ENCODE data around the gene TLL1. TPM values are rescaled to one million over a fixed set of nuclear protein-coding genes. Genes with fewer than 3 reads are reported as not detected.

The TLL1 gene
- polyA plus RNA-seq, 1 of the 3 experiments (the other 2 are of a cell fraction): 0.07 TPM

DNA sequence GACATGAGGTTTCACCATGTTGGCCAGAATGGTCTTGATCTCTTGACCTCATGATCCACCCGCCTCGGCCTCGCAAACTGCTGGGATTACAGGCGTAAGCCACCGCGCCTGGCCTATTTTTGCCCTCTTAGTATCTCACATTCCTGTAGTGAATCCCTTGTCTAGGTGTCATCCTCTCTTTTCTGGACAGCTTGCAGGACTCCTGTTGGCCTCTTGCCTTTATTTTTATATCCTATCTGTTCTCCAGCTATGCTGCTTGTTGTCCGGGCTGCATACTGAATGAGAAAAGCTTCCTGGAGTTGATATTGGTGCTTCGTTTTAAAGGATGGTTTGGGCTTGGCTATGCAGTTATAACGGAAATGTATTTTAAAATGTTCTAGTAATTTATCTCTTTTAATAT lies 148.6 kb downstream of the TLL1 start:
- H3K9me2 ChIP-seq: no peaks in the 10 kb centered on the region
- DNase-seq: no peak
- H3K27me3 ChIP-seq (ENCODE audit: insufficient read depth): no peaks in the 10 kb centered on the region
- WGBS (ENCODE audit: low lambda C conversion rate): 68% methylated on average over 9 of the region's 9 CpGs
- H4K20me1 ChIP-seq (ENCODE audit: insufficient read depth): no peaks in the 10 kb centered on the region
- H3K4me1 ChIP-seq (ENCODE audit: control insufficient read depth in 1 of 2, insufficient read depth in 2 of 2, low read depth in 1 of 2, low read length in 1 of 2): no peaks in the 10 kb centered on the region
- H3F3A ChIP-seq (replicated peaks; ENCODE audit: insufficient read depth): no peaks in the 10 kb centered on the region
- TF ChIP-seq EZH2phosphoT487 (IDR thresholded peaks at IDR 0.05; ENCODE audit: borderline replicate concordance, low read depth): no peak
- TF ChIP-seq RAD21 (IDR thresholded peaks at IDR 0.05; ENCODE audit: low read length): no peak
- TF ChIP-seq, protein P1, sequence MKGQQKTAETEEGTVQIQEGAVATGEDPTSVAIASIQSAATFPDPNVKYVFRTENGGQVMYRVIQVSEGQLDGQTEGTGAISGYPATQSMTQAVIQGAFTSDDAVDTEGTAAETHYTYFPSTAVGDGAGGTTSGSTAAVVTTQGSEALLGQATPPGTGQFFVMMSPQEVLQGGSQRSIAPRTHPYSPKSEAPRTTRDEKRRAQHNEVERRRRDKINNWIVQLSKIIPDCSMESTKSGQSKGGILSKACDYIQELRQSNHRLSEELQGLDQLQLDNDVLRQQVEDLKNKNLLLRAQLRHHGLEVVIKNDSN (IDR thresholded peaks at IDR 0.05; ENCODE audit: borderline replicate concordance, low read depth): no peak
- no peak for TF ChIP-seq SMC3 (IDR thresholded peaks at IDR 0.05; ENCODE audit: low read depth, low read length)
- TF ChIP-seq, protein P2, sequence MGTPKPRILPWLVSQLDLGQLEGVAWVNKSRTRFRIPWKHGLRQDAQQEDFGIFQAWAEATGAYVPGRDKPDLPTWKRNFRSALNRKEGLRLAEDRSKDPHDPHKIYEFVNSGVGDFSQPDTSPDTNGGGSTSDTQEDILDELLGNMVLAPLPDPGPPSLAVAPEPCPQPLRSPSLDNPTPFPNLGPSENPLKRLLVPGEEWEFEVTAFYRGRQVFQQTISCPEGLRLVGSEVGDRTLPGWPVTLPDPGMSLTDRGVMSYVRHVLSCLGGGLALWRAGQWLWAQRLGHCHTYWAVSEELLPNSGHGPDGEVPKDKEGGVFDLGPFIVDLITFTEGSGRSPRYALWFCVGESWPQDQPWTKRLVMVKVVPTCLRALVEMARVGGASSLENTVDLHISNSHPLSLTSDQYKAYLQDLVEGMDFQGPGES (IDR thresholded peaks at IDR 0.05; ENCODE audit: low read depth, low read length): no peak
- TF ChIP-seq MXI1 (IDR thresholded peaks at IDR 0.05; ENCODE audit: low read depth, low read length): no peak
- TF ChIP-seq FOSL2 (IDR thresholded peaks at IDR 0.05; ENCODE audit: borderline replicate concordance, low read depth): no peak
- TF ChIP-seq EP300 (IDR thresholded peaks at IDR 0.05; ENCODE audit: borderline replicate concordance in 1 of 2, low read depth in 1 of 2, low read length in 1 of 2): no peak
- TF ChIP-seq, protein P3, sequence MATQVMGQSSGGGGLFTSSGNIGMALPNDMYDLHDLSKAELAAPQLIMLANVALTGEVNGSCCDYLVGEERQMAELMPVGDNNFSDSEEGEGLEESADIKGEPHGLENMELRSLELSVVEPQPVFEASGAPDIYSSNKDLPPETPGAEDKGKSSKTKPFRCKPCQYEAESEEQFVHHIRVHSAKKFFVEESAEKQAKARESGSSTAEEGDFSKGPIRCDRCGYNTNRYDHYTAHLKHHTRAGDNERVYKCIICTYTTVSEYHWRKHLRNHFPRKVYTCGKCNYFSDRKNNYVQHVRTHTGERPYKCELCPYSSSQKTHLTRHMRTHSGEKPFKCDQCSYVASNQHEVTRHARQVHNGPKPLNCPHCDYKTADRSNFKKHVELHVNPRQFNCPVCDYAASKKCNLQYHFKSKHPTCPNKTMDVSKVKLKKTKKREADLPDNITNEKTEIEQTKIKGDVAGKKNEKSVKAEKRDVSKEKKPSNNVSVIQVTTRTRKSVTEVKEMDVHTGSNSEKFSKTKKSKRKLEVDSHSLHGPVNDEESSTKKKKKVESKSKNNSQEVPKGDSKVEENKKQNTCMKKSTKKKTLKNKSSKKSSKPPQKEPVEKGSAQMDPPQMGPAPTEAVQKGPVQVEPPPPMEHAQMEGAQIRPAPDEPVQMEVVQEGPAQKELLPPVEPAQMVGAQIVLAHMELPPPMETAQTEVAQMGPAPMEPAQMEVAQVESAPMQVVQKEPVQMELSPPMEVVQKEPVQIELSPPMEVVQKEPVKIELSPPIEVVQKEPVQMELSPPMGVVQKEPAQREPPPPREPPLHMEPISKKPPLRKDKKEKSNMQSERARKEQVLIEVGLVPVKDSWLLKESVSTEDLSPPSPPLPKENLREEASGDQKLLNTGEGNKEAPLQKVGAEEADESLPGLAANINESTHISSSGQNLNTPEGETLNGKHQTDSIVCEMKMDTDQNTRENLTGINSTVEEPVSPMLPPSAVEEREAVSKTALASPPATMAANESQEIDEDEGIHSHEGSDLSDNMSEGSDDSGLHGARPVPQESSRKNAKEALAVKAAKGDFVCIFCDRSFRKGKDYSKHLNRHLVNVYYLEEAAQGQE (IDR thresholded peaks at IDR 0.05; ENCODE audit: low read depth, low read length): no peak
- TF ChIP-seq SIN3A (IDR thresholded peaks at IDR 0.05; ENCODE audit: borderline replicate concordance, low read depth, low read length): no peak
- TF ChIP-seq RXRA (IDR thresholded peaks at IDR 0.05; ENCODE audit: borderline replicate concordance, low read depth): no peak
- TF ChIP-seq FOXM1 (IDR thresholded peaks at IDR 0.05; ENCODE audit: low read depth): no peak
- no peak for TF ChIP-seq CHD2 (IDR thresholded peaks at IDR 0.05; ENCODE audit: low read length, partially characterized antibody)
- no peak for TF ChIP-seq JUND (IDR thresholded peaks at IDR 0.05)
- TF ChIP-seq, protein P4, sequence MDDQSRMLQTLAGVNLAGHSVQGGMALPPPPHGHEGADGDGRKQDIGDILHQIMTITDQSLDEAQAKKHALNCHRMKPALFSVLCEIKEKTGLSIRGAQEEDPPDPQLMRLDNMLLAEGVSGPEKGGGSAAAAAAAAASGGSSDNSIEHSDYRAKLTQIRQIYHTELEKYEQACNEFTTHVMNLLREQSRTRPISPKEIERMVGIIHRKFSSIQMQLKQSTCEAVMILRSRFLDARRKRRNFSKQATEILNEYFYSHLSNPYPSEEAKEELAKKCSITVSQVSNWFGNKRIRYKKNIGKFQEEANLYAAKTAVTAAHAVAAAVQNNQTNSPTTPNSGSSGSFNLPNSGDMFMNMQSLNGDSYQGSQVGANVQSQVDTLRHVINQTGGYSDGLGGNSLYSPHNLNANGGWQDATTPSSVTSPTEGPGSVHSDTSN (IDR thresholded peaks at IDR 0.05): no peak
- TF ChIP-seq RCOR1 (IDR thresholded peaks at IDR 0.05; ENCODE audit: low read length): no peak
- CTCF ChIA-PET: no interaction called here
- POLR2A ChIA-PET: no interaction called here
- H3K4me3 ChIP-seq (ENCODE audit: low read depth in 2 of 2, low read length in 1 of 2): no peak overlapping the region
- H3K27ac ChIP-seq (ENCODE audit: low read depth in 2 of 2, low read length in 1 of 2): no peak overlapping the region
- no peak overlapping the region for H3K9ac ChIP-seq
- H2AFZ ChIP-seq (ENCODE audit: low read depth): no peak overlapping the region
- H3K4me2 ChIP-seq: no peak overlapping the region
- no peaks in the 10 kb centered on the region for H3K79me2 ChIP-seq (ENCODE audit: insufficient read depth)
- H3K36me3 ChIP-seq (replicated peaks in 1 of 2; ENCODE audit: control insufficient read depth in 1 of 2, insufficient read depth in 2 of 2, low read length in 1 of 2): no peaks in the 10 kb centered on the region
- no peaks in the 10 kb centered on the region for H3K9me3 ChIP-seq

Data from SK-N-SH (cell line).